ENCODE results near the gene AGAP2. TPM values are rescaled to one million over a fixed set of nuclear protein-coding genes. Genes with fewer than 3 reads are reported as not detected.

AGAP2 gene
- total and polyA plus RNA-seq, 9 of the 15 experiments (the other 6 are each of a cell fraction or from before 2014, with no cell fraction given), result 0.04 to 0.77 (median 0.28) TPM; not detected in 1

DNA sequence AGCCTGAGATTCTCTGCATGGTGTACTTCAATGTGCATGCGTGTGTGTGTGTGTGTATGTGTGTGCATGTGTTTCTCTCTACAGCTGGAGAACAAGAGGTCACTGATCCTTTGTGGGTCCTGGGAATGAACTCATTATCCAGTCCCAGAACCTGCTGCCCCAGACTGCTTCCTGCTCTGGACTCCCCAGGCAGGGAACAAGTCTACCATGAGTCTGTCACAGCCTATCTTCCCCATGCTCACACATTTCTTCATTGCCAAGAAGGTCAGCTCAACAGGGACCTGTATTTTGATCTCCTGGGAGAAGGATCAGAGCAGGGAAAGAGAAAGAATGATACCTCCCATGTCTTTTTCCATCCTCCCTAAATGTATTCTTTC lies 2.9 kb upstream of the AGAP2 start:
- Histone ChIP-seq H3K27ac (ENCODE audit: extremely low read depth, low read depth, low read length) (no peak overlapping the region), H3K9me1 (ENCODE audit: control insufficient read depth, insufficient read depth, low read length) (no peaks in the 10 kb centered on the region), H3K4me2 (ENCODE audit: insufficient read depth, low read length) (no peak overlapping the region), H3K79me2 (ENCODE audit: control insufficient read depth, insufficient read depth, low read length) (peaks cover 8% of the 10 kb centered on the region; the same call in 1 of the 3 replicates), H4K20me1 (replicated peaks; ENCODE audit: control insufficient read depth, insufficient read depth, low read length) (no peaks in the 10 kb centered on the region), H2AFZ (ENCODE audit: low read depth, low read length) (no peak overlapping the region), H3K4me3 (no peak overlapping the region), H3K9ac (ENCODE audit: insufficient read depth in 1 of 2, low read depth in 2 of 2, low read length in 2 of 2) (no peak overlapping the region), H3K27me3 (ENCODE audit: control insufficient read depth in 2 of 2, insufficient read depth in 2 of 2, low read length in 2 of 2) (peaks cover 0 to 26% of the 10 kb centered on the region in 2 experiments; a peak in 2 of 5 replicates), H3K4me1 (replicated peaks in 1 of 2; ENCODE audit: control insufficient read depth in 2 of 2, insufficient read depth in 2 of 2, low read length in 2 of 2) (peaks cover 11 to 34% of the 10 kb centered on the region in 2 experiments; a peak in 4 of 5 replicates), H3K36me3 (ENCODE audit: control insufficient read depth, insufficient read depth, low read length) (peaks cover 6% of the 10 kb centered on the region; the same call in 2 of the 3 replicates), H3K9me3 (replicated peaks; ENCODE audit: control insufficient read depth, insufficient read depth, low read depth, low read length) (no peaks in the 10 kb centered on the region)
- no TSS peak for BruUV-seq (replicated peaks)
- FAIRE-seq, result no peak
- WGBS (ENCODE audit: insufficient coverage, low coverage, missing lambda C conversion rate), result 67% methylated on average over 1 of the region's 1 CpG
- ChIA-PET POLR2A (interaction anchor here (0.5 to 1.3 kb wide), 8 partner anchors 10 to 1329 kb away, joined by 3 to 4 read pairs (median 3); partner anchors contain the start of genes DDIT3 and OS9), CTCF (ENCODE audit: low intra/inter-chr PET ratio) (no interaction called here)
- in situ Hi-C loops (cut with MboI), result loop anchor here (10.0 kb wide), 1 partner anchor 427 kb away; no protein-coding TSS in a partner anchor
- intact Hi-C loops (cut with micrococcal nuclease), result no loop called here
- no peak for ATAC-seq
- DNase-seq (ENCODE audit: extremely low read depth in 1 of 4, low spot score in 3 of 4), result no peak
- no peak for TF ChIP-seq ZNF785 (CRISPR knock-in tag; IDR thresholded peaks at IDR 0.05)
- TF ChIP-seq ARHGAP35 (IDR thresholded peaks at IDR 0.05; ENCODE audit: partially characterized antibody), result no peak
- no peak for TF ChIP-seq HDAC1 (IDR thresholded peaks at IDR 0.05)
- TF ChIP-seq U2AF1 (optimal IDR thresholded peaks at IDR 0.05; ENCODE audit: low read depth, low read length), result no peak
- TF ChIP-seq KDM1A (IDR thresholded peaks at IDR 0.05), result 0 out of 4 replicates have a peak, but pooled peaks of 1 of the 2 experiments have one; percentile 3
- no peak for TF ChIP-seq FOXP1 (CRISPR knock-in tag; IDR thresholded peaks at IDR 0.05)
